ENCODE data around the gene NUDT7. TPM values are rescaled to one million over a fixed set of nuclear protein-coding genes. Genes with fewer than 3 reads are reported as not detected.

The NUDT7 gene
- total RNA-seq, 1 donor from 2014 or later: 5.6 TPM

DNA sequence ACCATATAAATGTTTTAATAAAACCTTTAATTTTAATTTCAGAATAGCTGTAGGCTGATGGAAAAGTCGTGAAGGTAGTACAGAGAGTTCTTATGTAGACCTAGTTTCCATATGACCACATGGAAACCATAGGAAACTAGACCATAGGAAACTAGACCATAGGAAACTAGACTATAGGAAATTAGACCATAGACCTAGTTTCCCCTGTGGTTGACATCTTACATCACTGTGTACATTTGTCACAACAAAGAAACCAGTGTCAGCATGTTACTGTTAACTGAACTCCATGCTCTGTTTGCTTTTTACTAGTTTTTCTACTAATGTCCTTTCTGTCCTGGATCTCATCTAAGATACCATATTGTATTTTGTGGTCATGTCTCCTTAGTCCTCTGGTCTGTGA, 14.6 kb downstream of the NUDT7 start:
- DNase-seq (ENCODE audit: low spot score): no peak
- Mint-ChIP-seq H3K4me3 (no peak overlapping the region), H3K4me1 (ENCODE audit: low read depth) (peaks cover 12% of the 10 kb centered on the region), H3K27me3 (ENCODE audit: insufficient read depth) (no peaks in the 10 kb centered on the region), H3K27ac (no peak overlapping the region), H3K36me3 (ENCODE audit: low read depth) (no peaks in the 10 kb centered on the region), H3K9me3 (peaks cover 8% of the 10 kb centered on the region)
- intact Hi-C loops (cut with micrococcal nuclease): no loop called here

DNA sequence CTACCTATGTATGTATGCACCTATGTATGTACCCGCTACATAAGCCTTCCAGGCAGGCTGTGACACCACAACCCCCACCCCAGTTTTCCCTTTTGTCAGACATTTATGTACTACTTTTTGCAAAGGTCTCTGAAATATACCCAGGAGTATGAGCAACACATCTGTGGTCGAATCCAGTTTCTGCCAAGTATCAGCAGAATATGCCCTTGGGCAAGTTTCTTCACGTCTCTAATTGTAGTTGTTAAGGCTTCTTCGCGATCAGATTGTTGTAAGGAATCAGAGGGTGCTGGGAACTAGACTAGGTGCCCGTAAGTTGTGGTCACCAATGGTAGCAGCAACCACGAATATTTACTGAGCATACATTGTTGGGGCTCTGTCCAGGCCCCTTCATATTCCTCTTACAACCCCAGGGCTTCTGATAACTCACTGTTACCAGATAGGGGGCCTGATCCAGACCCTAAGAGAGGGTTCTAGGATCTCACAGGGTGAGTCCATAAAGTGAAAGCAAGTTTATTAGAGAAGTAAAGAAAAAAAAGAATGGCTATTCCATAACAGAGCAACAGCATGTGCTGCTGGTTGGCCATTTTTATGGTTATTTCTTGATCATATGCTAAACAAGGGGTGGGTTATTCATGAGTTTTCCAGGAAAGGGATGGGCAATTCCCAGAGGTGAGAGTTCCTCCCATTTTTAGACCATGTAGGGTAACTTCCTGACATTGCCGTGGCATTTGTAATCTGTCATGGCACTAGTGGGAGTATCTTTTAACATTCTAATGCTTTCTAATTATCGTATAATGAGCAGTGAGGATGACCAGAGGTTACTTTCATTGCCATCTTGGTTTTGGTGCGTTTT, 16.6 kb downstream of the NUDT7 start:
- H3K4me3 Mint-ChIP-seq: no peak overlapping the region
- intact Hi-C loops (cut with micrococcal nuclease): no loop called here
- peaks cover 6% of the 10 kb centered on the region for H3K4me1 Mint-ChIP-seq (ENCODE audit: low read depth)
- no peak overlapping the region for H3K27ac Mint-ChIP-seq
- H3K27me3 Mint-ChIP-seq (ENCODE audit: insufficient read depth): no peaks in the 10 kb centered on the region
- H3K36me3 Mint-ChIP-seq (ENCODE audit: low read depth): no peaks in the 10 kb centered on the region
- H3K9me3 Mint-ChIP-seq: peaks cover 3% of the 10 kb centered on the region
- no peak for DNase-seq (ENCODE audit: low spot score)

DNA sequence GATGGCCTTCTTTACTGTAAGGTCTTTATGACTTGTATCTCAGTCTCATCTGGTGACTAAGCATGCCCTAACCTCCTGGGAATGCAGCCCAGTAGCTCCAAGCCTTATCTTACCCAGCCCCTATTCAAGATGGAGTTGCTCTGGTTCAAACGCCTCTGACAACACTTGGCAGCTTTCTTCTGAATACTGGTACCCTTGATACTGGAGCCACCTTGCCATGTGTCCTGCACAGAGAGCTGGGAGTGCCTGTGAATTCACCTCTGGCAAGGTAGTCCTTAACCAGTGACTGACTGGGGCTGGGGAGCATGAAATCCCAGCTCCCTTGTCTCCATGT, 17.2 kb downstream of the NUDT7 start:
- DNase-seq (ENCODE audit: low spot score): no peak
- Mint-ChIP-seq H3K36me3 (ENCODE audit: low read depth) (no peaks in the 10 kb centered on the region), H3K27ac (no peak overlapping the region), H3K27me3 (ENCODE audit: insufficient read depth) (no peaks in the 10 kb centered on the region), H3K9me3 (peaks cover 3% of the 10 kb centered on the region), H3K4me3 (no peak overlapping the region), H3K4me1 (ENCODE audit: low read depth) (peaks cover 6% of the 10 kb centered on the region)
- intact Hi-C loops (cut with micrococcal nuclease): no loop called here

DNA sequence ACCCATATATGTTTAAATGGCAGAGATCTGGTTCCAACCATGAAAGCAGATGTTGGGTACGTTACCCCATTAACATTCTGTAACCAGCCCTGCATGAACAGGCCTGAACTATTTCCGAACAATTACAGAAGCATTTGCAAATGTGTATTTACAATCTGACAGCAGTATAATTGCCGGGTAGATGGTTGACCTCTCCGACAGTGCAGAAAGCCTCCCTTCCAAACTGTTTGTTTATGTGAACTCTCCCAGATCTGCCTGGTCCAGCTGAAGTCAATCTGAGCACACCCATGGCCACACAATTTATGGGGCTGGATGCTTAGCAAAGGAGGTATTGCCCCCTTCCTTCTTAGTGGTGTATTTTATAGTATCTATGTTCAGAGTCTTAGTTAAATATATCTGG, 21.8 kb downstream of the NUDT7 start:
- Mint-ChIP-seq H3K4me3 (no peak overlapping the region), H3K27ac (no peak overlapping the region), H3K27me3 (ENCODE audit: insufficient read depth) (no peaks in the 10 kb centered on the region), H3K36me3 (ENCODE audit: low read depth) (no peaks in the 10 kb centered on the region), H3K9me3 (no peaks in the 10 kb centered on the region), H3K4me1 (ENCODE audit: low read depth) (no peaks in the 10 kb centered on the region)
- intact Hi-C loops (cut with micrococcal nuclease): no loop called here
- DNase-seq (ENCODE audit: low spot score): no peak

DNA sequence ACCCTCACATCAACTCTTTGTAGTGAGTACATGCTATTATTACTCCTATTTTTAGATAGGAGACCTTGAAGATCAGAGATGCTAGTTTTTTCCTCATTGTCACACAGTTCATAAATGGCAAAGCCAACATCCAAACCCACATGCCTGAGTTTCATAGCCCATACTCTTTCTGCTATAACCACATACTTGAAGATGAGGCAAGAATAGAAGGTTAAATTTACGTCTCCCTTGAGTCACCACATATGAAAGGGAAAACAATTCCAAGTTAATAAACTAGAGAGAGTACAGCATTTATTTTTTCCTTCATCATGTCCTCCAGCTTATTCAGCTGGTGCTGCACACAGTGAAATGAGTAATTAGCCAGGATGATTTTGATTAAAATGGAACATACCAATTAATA, 23.7 kb downstream of the NUDT7 start:
- no peaks in the 10 kb centered on the region for H3K9me3 Mint-ChIP-seq
- no peaks in the 10 kb centered on the region for H3K36me3 Mint-ChIP-seq (ENCODE audit: low read depth)
- H3K4me3 Mint-ChIP-seq: no peak overlapping the region
- H3K4me1 Mint-ChIP-seq (ENCODE audit: low read depth): no peaks in the 10 kb centered on the region
- no peak for DNase-seq (ENCODE audit: low spot score)
- peaks cover 5% of the 10 kb centered on the region for H3K27me3 Mint-ChIP-seq (ENCODE audit: insufficient read depth)
- intact Hi-C loops (cut with micrococcal nuclease): no loop called here
- no peak overlapping the region for H3K27ac Mint-ChIP-seq

DNA sequence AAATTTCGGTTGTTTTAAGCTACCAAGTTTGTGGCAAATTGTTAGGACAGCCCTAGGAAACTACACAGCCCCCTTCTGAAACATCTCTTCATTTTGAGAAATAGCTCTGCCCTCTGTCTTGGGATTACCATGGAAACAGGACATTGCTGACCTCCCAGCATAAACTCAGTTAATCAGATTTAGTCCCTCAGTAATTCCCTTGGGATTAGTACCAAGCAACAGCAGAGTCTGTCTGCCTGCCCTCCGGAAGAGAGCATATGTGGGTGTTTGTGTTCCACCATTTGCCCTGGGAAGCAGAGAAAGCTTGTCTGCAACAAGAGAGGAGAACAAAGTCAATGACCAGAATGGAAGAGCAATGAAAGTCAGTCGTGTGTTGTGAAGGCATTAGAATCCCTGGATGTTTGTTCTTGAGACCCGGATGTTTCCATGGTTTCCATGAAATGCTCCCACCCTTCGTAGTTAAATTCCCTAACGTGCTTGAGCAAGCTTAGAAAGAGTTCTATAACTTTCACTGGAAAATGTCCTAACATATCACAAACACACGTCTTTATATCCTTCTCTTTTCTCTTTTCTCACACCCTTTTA, 26.2 kb downstream of the NUDT7 start:
- intact Hi-C loops (cut with micrococcal nuclease): no loop called here
- DNase-seq (ENCODE audit: low spot score): no peak
- Mint-ChIP-seq H3K4me3 (no peak overlapping the region), H3K9me3 (no peaks in the 10 kb centered on the region), H3K27ac (no peak overlapping the region), H3K27me3 (ENCODE audit: insufficient read depth) (peaks cover 10% of the 10 kb centered on the region), H3K36me3 (ENCODE audit: low read depth) (no peaks in the 10 kb centered on the region), H3K4me1 (ENCODE audit: low read depth) (no peaks in the 10 kb centered on the region)

DNA sequence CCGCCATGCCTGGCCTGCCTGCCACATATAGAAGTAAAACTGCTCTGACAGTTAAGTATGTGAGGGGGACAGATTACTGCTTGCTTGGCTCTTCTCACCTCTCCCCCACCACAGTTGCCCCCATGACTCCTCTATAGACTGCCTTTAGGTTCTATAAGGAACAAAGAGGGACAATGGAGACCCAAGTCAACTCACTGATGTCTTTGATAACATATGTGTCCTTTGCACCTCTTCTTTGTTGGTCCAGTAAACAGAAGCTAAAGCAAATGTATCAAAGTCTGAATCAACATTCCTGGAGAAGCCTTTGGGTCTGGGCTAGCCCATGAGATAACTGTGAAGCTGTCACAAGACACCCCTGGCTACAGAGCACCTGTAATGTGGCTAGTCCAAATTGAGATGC, 27.1 kb downstream of the NUDT7 start:
- no peaks in the 10 kb centered on the region for H3K4me1 Mint-ChIP-seq (ENCODE audit: low read depth)
- H3K36me3 Mint-ChIP-seq (ENCODE audit: low read depth): no peaks in the 10 kb centered on the region
- H3K4me3 Mint-ChIP-seq: no peak overlapping the region
- no peak for DNase-seq (ENCODE audit: low spot score)
- no peaks in the 10 kb centered on the region for H3K9me3 Mint-ChIP-seq
- H3K27ac Mint-ChIP-seq: no peak overlapping the region
- H3K27me3 Mint-ChIP-seq (ENCODE audit: insufficient read depth): peaks cover 10% of the 10 kb centered on the region
- intact Hi-C loops (cut with micrococcal nuclease): no loop called here

DNA sequence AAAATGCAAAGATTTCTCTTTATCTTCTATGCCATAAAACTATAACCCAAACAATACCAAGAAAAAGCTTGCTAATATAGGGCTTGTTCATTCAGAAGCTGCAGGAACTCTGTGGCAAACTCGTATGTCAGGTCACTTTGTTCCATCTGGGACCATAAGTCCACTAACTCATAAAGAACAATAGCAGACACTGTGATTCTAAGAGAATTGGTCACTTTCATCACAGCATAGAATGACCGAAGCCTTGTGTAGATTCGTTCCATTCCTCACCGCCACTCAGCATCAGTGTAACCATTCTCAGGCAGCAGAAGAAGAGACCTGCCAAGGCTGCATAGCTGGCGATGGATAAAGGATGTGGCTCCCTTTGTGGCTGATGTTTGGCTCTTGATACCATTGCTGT, 35.7 kb downstream of the NUDT7 start:
- peaks cover 2% of the 10 kb centered on the region for H3K27me3 Mint-ChIP-seq (ENCODE audit: insufficient read depth)
- H3K4me3 Mint-ChIP-seq: no peak overlapping the region
- H3K27ac Mint-ChIP-seq: no peak overlapping the region
- H3K36me3 Mint-ChIP-seq (ENCODE audit: low read depth): no peaks in the 10 kb centered on the region
- intact Hi-C loops (cut with micrococcal nuclease): no loop called here
- no peaks in the 10 kb centered on the region for H3K4me1 Mint-ChIP-seq (ENCODE audit: low read depth)
- no peak for DNase-seq (ENCODE audit: low spot score)
- H3K9me3 Mint-ChIP-seq: no peaks in the 10 kb centered on the region

DNA sequence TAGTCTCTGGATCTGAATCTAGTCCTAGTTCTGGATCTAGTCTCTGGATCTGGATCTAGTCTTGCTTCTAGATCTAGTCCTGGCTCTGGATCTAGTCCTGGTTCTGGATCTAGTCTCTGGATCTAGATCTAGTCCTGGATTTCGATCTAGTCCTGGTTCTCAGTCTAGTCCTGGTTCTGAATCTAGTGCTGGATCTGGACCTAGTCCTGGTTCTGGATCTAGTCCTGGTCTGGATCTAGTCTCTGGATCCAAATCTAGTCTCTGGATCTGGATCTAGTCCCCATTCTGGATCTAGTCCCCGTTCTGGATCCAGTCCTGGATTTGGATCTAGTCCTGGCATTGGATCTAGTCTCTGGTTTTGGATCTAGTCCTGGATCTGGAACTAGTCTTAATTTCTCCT, 36.2 kb downstream of the NUDT7 start:
- no peaks in the 10 kb centered on the region for H3K9me3 Mint-ChIP-seq
- H3K4me1 Mint-ChIP-seq (ENCODE audit: low read depth): no peaks in the 10 kb centered on the region
- no peak overlapping the region for H3K27ac Mint-ChIP-seq
- DNase-seq (ENCODE audit: low spot score): no peak
- no peak overlapping the region for H3K4me3 Mint-ChIP-seq
- peaks cover 2% of the 10 kb centered on the region for H3K27me3 Mint-ChIP-seq (ENCODE audit: insufficient read depth)
- intact Hi-C loops (cut with micrococcal nuclease): no loop called here
- H3K36me3 Mint-ChIP-seq (ENCODE audit: low read depth): no peaks in the 10 kb centered on the region

DNA sequence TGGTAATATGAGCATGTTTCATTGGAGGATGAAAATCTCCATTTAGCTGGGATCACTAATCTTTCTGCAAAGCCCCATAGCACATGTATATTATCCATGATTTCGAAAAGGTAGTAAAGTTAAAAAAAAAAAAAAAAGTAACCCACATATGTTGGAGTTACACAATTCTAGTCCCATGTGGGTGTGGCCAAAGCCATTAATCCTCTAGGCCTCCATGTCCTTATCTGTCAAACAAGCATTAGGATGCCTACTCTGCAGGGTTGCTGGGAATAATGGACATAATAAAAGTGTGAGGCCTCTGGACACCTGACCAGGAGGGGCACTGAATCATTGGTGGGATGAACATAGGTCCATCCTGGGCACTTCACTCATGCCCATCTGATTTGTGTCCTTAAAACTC, 36.9 kb downstream of the NUDT7 start:
- H3K4me1 Mint-ChIP-seq (ENCODE audit: low read depth): no peaks in the 10 kb centered on the region
- H3K36me3 Mint-ChIP-seq (ENCODE audit: low read depth): no peaks in the 10 kb centered on the region
- no peak overlapping the region for H3K4me3 Mint-ChIP-seq
- no peak overlapping the region for H3K27ac Mint-ChIP-seq
- no peaks in the 10 kb centered on the region for H3K9me3 Mint-ChIP-seq
- peaks cover 2% of the 10 kb centered on the region for H3K27me3 Mint-ChIP-seq (ENCODE audit: insufficient read depth)
- DNase-seq (ENCODE audit: low spot score): no peak
- intact Hi-C loops (cut with micrococcal nuclease): no loop called here

DNA sequence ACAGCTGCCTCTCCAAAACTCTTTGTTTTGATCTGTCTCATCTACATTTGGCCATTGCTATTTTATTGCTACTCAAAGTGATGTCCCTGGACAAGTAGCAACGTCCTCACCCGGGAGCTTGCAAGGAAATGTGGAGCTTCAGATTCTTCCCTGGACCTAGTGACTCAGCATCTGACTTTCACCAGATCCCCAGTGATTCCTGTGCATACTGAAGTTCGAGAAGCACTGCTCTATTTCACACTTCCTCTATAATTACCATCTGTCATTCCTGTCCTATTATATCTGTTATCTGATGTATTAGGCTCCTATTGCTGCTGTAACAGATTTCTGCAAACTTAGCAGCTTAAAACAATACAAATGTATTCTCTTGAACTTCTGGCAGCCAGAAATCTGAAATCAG, 37.5 kb downstream of the NUDT7 start:
- H3K4me3 Mint-ChIP-seq: no peak overlapping the region
- no peak for DNase-seq (ENCODE audit: low spot score)
- H3K27ac Mint-ChIP-seq: no peak overlapping the region
- H3K36me3 Mint-ChIP-seq (ENCODE audit: low read depth): no peaks in the 10 kb centered on the region
- intact Hi-C loops (cut with micrococcal nuclease): no loop called here
- peaks cover 2% of the 10 kb centered on the region for H3K27me3 Mint-ChIP-seq (ENCODE audit: insufficient read depth)
- H3K4me1 Mint-ChIP-seq (ENCODE audit: low read depth): no peaks in the 10 kb centered on the region
- no peaks in the 10 kb centered on the region for H3K9me3 Mint-ChIP-seq

DNA sequence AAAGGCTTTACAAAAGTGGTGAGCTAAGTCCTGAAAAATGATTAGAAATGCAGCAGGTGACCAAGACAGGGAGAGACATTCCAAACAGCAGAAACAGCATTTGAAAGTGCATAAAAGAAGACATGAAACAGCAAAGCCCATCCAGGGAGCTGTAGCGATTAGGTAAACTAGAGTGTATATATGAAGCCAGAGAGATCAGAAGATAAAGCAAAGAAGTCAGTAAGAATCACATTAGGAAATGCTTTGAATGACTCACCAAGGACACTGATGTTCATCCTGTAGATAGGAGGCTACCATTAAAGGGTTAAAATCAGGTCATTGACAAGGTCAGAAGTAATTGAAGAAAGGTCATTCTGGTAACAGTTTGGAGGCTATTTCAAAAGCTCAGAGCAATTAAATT, 38.5 kb downstream of the NUDT7 start:
- Mint-ChIP-seq H3K27ac (no peak overlapping the region), H3K36me3 (ENCODE audit: low read depth) (no peaks in the 10 kb centered on the region), H3K4me3 (no peak overlapping the region), H3K4me1 (ENCODE audit: low read depth) (no peaks in the 10 kb centered on the region), H3K9me3 (no peaks in the 10 kb centered on the region), H3K27me3 (ENCODE audit: insufficient read depth) (peaks cover 2% of the 10 kb centered on the region)
- no peak for DNase-seq (ENCODE audit: low spot score)
- intact Hi-C loops (cut with micrococcal nuclease): no loop called here

DNA sequence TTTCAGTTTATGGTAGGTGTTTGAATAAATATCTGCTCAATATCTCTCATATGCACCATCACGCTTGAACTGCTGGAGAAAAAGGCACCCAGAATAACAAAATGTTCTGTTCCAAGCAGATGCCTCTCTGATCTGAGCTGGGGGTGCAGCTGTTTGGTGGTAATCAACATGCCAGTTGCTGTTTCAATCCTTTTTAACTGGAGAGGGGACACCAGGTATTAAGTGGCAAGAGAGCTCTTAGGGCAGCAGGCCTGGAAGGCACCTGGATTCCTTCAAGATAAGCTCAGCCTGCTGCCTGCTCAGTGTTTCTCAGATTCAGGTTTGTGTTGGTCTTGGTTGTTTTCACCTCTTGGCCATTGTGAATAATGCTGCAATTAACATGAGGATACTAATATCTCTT, 38.9 kb downstream of the NUDT7 start:
- H3K36me3 Mint-ChIP-seq (ENCODE audit: low read depth): no peaks in the 10 kb centered on the region
- H3K27me3 Mint-ChIP-seq (ENCODE audit: insufficient read depth): peaks cover 2% of the 10 kb centered on the region
- no peak for DNase-seq (ENCODE audit: low spot score)
- no peaks in the 10 kb centered on the region for H3K4me1 Mint-ChIP-seq (ENCODE audit: low read depth)
- H3K27ac Mint-ChIP-seq: no peak overlapping the region
- no peak overlapping the region for H3K4me3 Mint-ChIP-seq
- no peaks in the 10 kb centered on the region for H3K9me3 Mint-ChIP-seq
- intact Hi-C loops (cut with micrococcal nuclease): no loop called here

DNA sequence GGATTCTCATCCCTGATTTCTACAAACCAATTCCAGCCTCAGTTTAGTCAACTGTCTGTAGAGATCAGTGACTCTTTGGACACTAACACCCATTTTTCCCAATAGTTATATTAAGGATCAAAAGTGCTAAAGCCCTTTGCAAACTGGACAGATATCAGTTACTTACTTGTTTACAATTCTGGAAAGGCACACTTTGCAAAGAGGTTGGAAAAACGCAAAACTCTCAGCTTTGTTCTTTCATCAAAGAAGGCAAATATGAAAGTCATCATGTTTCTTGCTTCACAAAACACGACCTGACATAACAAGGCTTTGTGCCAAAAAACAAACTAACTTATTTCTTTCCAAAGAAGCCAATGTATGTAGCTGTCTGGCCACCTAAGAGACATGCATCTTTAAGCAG, 39.9 kb downstream of the NUDT7 start:
- no peak overlapping the region for H3K27ac Mint-ChIP-seq
- no peaks in the 10 kb centered on the region for H3K9me3 Mint-ChIP-seq
- no peaks in the 10 kb centered on the region for H3K4me1 Mint-ChIP-seq (ENCODE audit: low read depth)
- H3K27me3 Mint-ChIP-seq (ENCODE audit: insufficient read depth): peaks cover 2% of the 10 kb centered on the region
- no peaks in the 10 kb centered on the region for H3K36me3 Mint-ChIP-seq (ENCODE audit: low read depth)
- intact Hi-C loops (cut with micrococcal nuclease): no loop called here
- no peak for DNase-seq (ENCODE audit: low spot score)
- H3K4me3 Mint-ChIP-seq: no peak overlapping the region
